GM12872 (cell line): ENCODE results near the gene PTPN2.

ENCODE experiments used
- TF ChIP-seq, protein P1 (sequence below): IDR thresholded peaks from 3 replicates; pipeline ENCODE4 v1.5.1; 2011; ENCODE audit warnings: low read depth, mild to moderate bottlenecking, low read length, moderate library complexity; ENCODE audit not compliant: insufficient read depth

Gene PTPN2

GRCh38 chr18:12827588-12827987, 56.4 kb downstream of the PTPN2 start:
- TF ChIP-seq, protein P1, sequence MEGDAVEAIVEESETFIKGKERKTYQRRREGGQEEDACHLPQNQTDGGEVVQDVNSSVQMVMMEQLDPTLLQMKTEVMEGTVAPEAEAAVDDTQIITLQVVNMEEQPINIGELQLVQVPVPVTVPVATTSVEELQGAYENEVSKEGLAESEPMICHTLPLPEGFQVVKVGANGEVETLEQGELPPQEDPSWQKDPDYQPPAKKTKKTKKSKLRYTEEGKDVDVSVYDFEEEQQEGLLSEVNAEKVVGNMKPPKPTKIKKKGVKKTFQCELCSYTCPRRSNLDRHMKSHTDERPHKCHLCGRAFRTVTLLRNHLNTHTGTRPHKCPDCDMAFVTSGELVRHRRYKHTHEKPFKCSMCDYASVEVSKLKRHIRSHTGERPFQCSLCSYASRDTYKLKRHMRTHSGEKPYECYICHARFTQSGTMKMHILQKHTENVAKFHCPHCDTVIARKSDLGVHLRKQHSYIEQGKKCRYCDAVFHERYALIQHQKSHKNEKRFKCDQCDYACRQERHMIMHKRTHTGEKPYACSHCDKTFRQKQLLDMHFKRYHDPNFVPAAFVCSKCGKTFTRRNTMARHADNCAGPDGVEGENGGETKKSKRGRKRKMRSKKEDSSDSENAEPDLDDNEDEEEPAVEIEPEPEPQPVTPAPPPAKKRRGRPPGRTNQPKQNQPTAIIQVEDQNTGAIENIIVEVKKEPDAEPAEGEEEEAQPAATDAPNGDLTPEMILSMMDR: no peak

GRCh38 chr18:12825230-12825629, 58.8 kb downstream of the PTPN2 start:
- TF ChIP-seq, protein P1: no peak

DNA sequence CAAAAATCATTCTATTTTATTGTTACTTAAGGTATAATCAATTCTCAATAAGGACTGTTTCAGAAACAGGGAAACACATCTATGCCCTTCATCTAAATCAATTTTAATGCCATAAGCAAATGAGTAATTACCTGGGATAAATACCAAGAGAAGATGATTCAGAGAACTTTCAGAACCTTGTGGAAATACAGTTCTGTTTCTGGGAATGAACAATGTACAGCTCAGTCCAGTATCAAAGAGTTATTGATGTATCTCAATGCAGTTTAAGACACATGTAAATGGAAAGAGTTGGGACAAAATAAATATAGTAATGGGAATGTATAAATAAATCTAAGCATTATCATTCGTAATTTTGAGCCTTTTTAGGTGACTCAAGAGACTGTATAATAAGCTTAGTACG, 60.1 kb downstream of the PTPN2 start:
- TF ChIP-seq, protein P1: no peak

- TF ChIP-seq, protein P1: no peak
Measured at GRCh38 chr18:12821408-12821807, 62.6 kb downstream of the PTPN2 start.

- TF ChIP-seq, protein P1: no peak
Measured at GRCh38 chr18:12820506-12820905, 63.5 kb downstream of the PTPN2 start.

- TF ChIP-seq, protein P1: no peak
Measured at GRCh38 chr18:12819841-12820240, 64.2 kb downstream of the PTPN2 start.

GRCh38 chr18:12819322-12819721, 64.7 kb downstream of the PTPN2 start:
- TF ChIP-seq, protein P1: no peak

- TF ChIP-seq, protein P1: no peak
Measured at GRCh38 chr18:12818243-12818642, 65.8 kb downstream of the PTPN2 start.
